Measurements from ENCODE around the gene CALML4. TPM values are rescaled to one million over a fixed set of nuclear protein-coding genes. Genes with fewer than 3 reads are reported as not detected.
"Not testable (repeated sequence)": the region's sequence is repeated elsewhere in the genome, so short reads cannot be mapped to it uniquely, and the experiment has no call there.

CALML4 gene
- total RNA-seq, 1 experiment from 2014 or later, result 3.3 TPM

DNA sequence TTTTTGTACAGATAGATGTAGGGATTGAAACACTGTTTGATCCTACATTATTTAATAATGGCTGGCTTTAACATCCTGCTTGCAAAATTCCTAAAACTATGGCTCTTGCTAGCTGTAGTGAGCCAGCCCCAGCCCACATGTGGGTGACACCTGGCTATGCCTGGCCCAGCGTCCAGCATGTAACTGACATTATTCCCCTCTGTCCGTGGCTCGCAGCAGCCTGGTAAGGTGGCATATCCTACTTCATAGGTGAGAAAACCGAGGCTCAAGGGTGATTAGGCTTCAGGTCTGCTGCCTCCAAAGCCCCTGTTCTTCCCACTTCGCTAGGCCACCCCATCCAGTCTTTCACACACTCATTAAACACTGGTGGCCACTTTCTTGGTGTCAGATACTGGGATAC lies 1.6 kb downstream of the CALML4 start:
- H3K27me3 Mint-ChIP-seq (ENCODE audit: insufficient read depth, unreplicated experiment), result no peaks in the 10 kb centered on the region
- no peaks in the 10 kb centered on the region for H3K9me3 Mint-ChIP-seq (ENCODE audit: unreplicated experiment)
- ChIA-PET POLR2A (no interaction called here), CTCF (no interaction called here)
- H3K36me3 Mint-ChIP-seq (ENCODE audit: insufficient read depth, unreplicated experiment), result peaks cover 25% of the 10 kb centered on the region
- TF ChIP-seq, protein P1, sequence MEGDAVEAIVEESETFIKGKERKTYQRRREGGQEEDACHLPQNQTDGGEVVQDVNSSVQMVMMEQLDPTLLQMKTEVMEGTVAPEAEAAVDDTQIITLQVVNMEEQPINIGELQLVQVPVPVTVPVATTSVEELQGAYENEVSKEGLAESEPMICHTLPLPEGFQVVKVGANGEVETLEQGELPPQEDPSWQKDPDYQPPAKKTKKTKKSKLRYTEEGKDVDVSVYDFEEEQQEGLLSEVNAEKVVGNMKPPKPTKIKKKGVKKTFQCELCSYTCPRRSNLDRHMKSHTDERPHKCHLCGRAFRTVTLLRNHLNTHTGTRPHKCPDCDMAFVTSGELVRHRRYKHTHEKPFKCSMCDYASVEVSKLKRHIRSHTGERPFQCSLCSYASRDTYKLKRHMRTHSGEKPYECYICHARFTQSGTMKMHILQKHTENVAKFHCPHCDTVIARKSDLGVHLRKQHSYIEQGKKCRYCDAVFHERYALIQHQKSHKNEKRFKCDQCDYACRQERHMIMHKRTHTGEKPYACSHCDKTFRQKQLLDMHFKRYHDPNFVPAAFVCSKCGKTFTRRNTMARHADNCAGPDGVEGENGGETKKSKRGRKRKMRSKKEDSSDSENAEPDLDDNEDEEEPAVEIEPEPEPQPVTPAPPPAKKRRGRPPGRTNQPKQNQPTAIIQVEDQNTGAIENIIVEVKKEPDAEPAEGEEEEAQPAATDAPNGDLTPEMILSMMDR (IDR thresholded peaks at IDR 0.05; ENCODE audit: unreplicated experiment), result no peak
- no peak for DNase-seq (ENCODE audit: unreplicated experiment)
- intact Hi-C loops (cut with micrococcal nuclease), result no loop called here
- H3K27ac Mint-ChIP-seq (ENCODE audit: low read depth, unreplicated experiment), result no peak overlapping the region
- no peaks in the 10 kb centered on the region for H3K4me1 Mint-ChIP-seq (ENCODE audit: insufficient read depth, unreplicated experiment)
- no peak overlapping the region for H3K4me3 Mint-ChIP-seq (ENCODE audit: unreplicated experiment)
- BruUV-seq (replicated peaks), result no TSS peak

DNA sequence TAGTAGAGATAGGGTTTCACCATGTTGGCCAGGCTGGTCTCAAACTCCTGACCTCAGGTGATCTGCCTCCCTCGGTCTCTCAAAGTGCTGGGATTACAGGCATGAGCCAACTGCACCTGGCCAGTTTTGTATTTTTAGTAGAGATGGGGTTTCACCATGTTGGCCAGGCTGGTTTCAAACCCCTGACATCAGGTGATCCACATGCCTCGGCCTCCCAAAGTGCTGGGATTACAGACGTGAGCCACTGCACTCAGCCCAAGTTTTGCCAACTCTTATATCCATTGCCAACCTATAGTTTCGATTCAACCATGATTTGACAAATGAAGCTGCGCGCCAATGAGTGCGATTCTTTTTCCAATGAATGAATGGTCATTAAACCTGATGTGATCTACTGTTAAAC lies 2.1 kb downstream of the CALML4 start:
- intact Hi-C loops (cut with micrococcal nuclease); H3K27me3 Mint-ChIP-seq (ENCODE audit: insufficient read depth, unreplicated experiment); BruUV-seq (replicated peaks); DNase-seq (ENCODE audit: unreplicated experiment); H3K4me1 Mint-ChIP-seq (ENCODE audit: insufficient read depth, unreplicated experiment); H3K9me3 Mint-ChIP-seq (ENCODE audit: unreplicated experiment); H3K27ac Mint-ChIP-seq (ENCODE audit: low read depth, unreplicated experiment); H3K4me3 Mint-ChIP-seq (ENCODE audit: unreplicated experiment); POLR2A ChIA-PET: not testable (repeated sequence)
- H3K36me3 Mint-ChIP-seq (ENCODE audit: insufficient read depth, unreplicated experiment), result peaks cover 30% of the 10 kb centered on the region
- CTCF ChIA-PET, result interaction anchor here (1.5 kb wide), 1 partner anchor 12 kb away, joined by 6 read pairs; no protein-coding TSS in a partner anchor

DNA sequence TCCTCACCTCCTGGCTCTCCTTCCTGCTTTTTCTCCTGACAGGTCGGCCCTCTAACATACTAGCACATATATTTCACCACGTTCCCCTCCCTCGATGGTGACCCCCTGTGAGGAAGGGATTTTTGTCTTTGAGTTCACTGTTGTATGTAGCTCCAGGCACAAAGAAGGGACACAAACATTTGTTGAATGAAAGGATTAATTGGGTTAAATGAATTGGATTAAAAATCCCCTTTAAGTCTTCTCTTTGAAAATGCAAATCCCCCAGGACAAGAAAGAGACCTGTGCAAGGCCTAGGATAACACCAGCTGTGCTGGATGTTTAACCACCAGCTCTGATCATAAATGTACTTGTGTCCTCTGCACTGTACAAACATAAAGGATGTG lies 3.3 kb downstream of the CALML4 start:
- Mint-ChIP-seq H3K27ac (ENCODE audit: low read depth, unreplicated experiment) (no peak overlapping the region), H3K4me3 (ENCODE audit: unreplicated experiment) (no peak overlapping the region), H3K9me3 (ENCODE audit: unreplicated experiment) (no peaks in the 10 kb centered on the region), H3K36me3 (ENCODE audit: insufficient read depth, unreplicated experiment) (peaks cover 36% of the 10 kb centered on the region), H3K27me3 (ENCODE audit: insufficient read depth, unreplicated experiment) (no peaks in the 10 kb centered on the region), H3K4me1 (ENCODE audit: insufficient read depth, unreplicated experiment) (no peaks in the 10 kb centered on the region)
- CTCF ChIA-PET, result interaction anchor here (1.4 to 2.4 kb wide), 3 partner anchors 9 to 13 kb away, joined by 5 to 17 read pairs (median 6); no protein-coding TSS in a partner anchor
- no peak for DNase-seq (ENCODE audit: unreplicated experiment)
- no TSS peak for BruUV-seq (replicated peaks)
- POLR2A ChIA-PET, result interaction anchor here (0.6 kb wide), 3 partner anchors 78 to 285 kb away, joined by 3 to 4 read pairs (median 3); no protein-coding TSS in a partner anchor
- intact Hi-C loops (cut with micrococcal nuclease), result no loop called here
- TF ChIP-seq, protein P1 (IDR thresholded peaks at IDR 0.05; ENCODE audit: unreplicated experiment), result no peak

DNA sequence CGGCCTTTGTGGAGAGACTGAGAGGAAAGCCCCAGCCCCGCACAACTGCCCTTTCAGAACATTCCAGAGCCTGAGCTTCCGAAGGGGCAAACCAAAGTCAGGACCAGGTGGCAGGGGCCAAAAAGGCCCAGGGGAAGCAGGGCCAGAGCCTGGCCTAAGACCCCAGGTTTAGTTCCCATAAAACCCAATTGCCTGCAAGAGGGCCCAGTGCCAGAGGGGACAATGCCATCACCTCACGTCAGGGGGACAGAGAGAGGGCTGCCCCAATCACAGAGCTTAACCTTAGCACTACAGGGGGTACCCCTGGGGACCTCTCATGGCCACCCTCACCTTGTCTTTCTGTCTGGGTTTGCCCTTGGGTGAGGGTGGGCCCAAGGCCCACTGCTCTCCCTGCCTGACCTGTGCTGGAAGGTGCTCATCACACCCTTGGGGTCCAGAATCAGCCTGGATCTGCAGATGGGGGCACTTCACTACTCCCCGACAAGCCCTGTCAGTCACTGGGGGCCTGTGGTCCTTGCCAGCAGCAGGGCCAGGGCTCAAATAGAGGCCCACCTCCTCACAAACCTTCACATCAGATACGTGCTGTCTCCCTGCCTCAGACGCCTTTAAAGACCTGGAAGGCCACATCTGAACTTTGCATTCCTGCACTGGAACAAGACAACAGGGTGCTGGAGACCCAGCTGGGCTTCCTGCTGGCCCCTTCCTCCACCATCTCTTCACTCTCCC lies 3.8 kb downstream of the CALML4 start:
- no peaks in the 10 kb centered on the region for H3K27me3 Mint-ChIP-seq (ENCODE audit: insufficient read depth, unreplicated experiment)
- BruUV-seq (replicated peaks), result no TSS peak
- no peak overlapping the region for H3K4me3 Mint-ChIP-seq (ENCODE audit: unreplicated experiment)
- TF ChIP-seq, protein P1 (IDR thresholded peaks at IDR 0.05; ENCODE audit: unreplicated experiment), result no peak
- no peak overlapping the region for H3K27ac Mint-ChIP-seq (ENCODE audit: low read depth, unreplicated experiment)
- no peak for DNase-seq (ENCODE audit: unreplicated experiment)
- no peaks in the 10 kb centered on the region for H3K9me3 Mint-ChIP-seq (ENCODE audit: unreplicated experiment)
- peaks cover 40% of the 10 kb centered on the region for H3K36me3 Mint-ChIP-seq (ENCODE audit: insufficient read depth, unreplicated experiment)
- CTCF ChIA-PET, result interaction anchor here (1.4 to 2.4 kb wide), 3 partner anchors 9 to 13 kb away, joined by 5 to 17 read pairs (median 6); no protein-coding TSS in a partner anchor
- intact Hi-C loops (cut with micrococcal nuclease), result no loop called here
- no peaks in the 10 kb centered on the region for H3K4me1 Mint-ChIP-seq (ENCODE audit: insufficient read depth, unreplicated experiment)
- POLR2A ChIA-PET, result interaction anchor here (0.6 kb wide), 2 partner anchors 78 to 193 kb away, joined by 3 to 4 read pairs; no protein-coding TSS in a partner anchor

Data from MCF 10A (cell line).